Measurements from ENCODE around the gene RAB6B.

Gene RAB6B

GRCh38 chr3:133834621-133835417, 60.9 kb downstream of the RAB6B start:
- no peak for DNase-seq

GRCh38 chr3:133833880-133834620, 61.6 kb downstream of the RAB6B start:
- DNase-seq: no peak

- DNase-seq: no peak
Observed at GRCh38 chr3:133833267-133833666, 62.4 kb downstream of the RAB6B start.

- no peak for DNase-seq
Observed at GRCh38 chr3:133832802-133833144, 62.9 kb downstream of the RAB6B start.

GRCh38 chr3:133831966-133832801, 63.5 kb downstream of the RAB6B start:
- no peak for DNase-seq

GRCh38 chr3:133830071-133830470, 65.6 kb downstream of the RAB6B start:
- DNase-seq: no peak

- DNase-seq: no peak
Observed at GRCh38 chr3:133829310-133829707, 66.4 kb downstream of the RAB6B start.

GRCh38 chr3:133828576-133829309, 66.9 kb downstream of the RAB6B start:
- DNase-seq: no peak

- no peak for DNase-seq
Observed at GRCh38 chr3:133827684-133828083, 68.0 kb downstream of the RAB6B start.

- DNase-seq: no peak
Observed at GRCh38 chr3:133827136-133827535, 68.5 kb downstream of the RAB6B start.

- DNase-seq: no peak
Observed at GRCh38 chr3:133825969-133826727, 69.5 kb downstream of the RAB6B start.

- DNase-seq: no peak
Observed at GRCh38 chr3:133824961-133825485, 70.7 kb downstream of the RAB6B start.

- no peak for DNase-seq
Observed at GRCh38 chr3:133821767-133822638, 73.7 kb downstream of the RAB6B start.

- no peak for DNase-seq
Observed at GRCh38 chr3:133820889-133821675, 74.6 kb downstream of the RAB6B start.

- DNase-seq: no peak
Observed at GRCh38 chr3:133820129-133820528, 75.6 kb downstream of the RAB6B start.

GRCh38 chr3:133815386-133815785, 80.3 kb downstream of the RAB6B start:
- no peak for DNase-seq

- no peak for DNase-seq
Observed at GRCh38 chr3:133812872-133813271, 82.8 kb downstream of the RAB6B start.

- DNase-seq: peak; percentile 97
Observed at GRCh38 chr3:133805702-133806475, 89.8 kb downstream of the RAB6B start, which contains the start of gene SRPRB. Gene SRPRB (plus strand): TSS chr3:133805815. CDS start chr3:133805849, 34 bp downstream.

GRCh38 chr3:133805384-133805701, 90.3 kb downstream of the RAB6B start:
- no peak for DNase-seq
